ENCODE results near the gene CPXM2.

- TF ChIP-seq CTCF (IDR thresholded peaks at IDR 0.05) (no peak), REST (IDR thresholded peaks at IDR 0.05; ENCODE audit: insufficient read depth in 1 of 2, low read depth in 2 of 2, low read length in 1 of 2) (no peak), SIN3A (IDR thresholded peaks at IDR 0.05; ENCODE audit: borderline replicate concordance, insufficient read depth, low read depth, low read length) (no peak)
Measured at GRCh38 chr10:123717336-123717735, 174.3 kb downstream of the CPXM2 start.

All from Panc1 (cell line).